ENCODE results near the gene PTPA. TPM values are rescaled to one million over a fixed set of nuclear protein-coding genes. Genes with fewer than 3 reads are reported as not detected.
A peak's percentile ranks its signal among the peaks of the same experiment; 100 is the strongest.

PTPA gene
- total and polyA plus RNA-seq, 9 of the 15 experiments (the other 6 are each of a cell fraction or from before 2014, with no cell fraction given), result 1.7 to 121 (median 72.6) TPM

DNA sequence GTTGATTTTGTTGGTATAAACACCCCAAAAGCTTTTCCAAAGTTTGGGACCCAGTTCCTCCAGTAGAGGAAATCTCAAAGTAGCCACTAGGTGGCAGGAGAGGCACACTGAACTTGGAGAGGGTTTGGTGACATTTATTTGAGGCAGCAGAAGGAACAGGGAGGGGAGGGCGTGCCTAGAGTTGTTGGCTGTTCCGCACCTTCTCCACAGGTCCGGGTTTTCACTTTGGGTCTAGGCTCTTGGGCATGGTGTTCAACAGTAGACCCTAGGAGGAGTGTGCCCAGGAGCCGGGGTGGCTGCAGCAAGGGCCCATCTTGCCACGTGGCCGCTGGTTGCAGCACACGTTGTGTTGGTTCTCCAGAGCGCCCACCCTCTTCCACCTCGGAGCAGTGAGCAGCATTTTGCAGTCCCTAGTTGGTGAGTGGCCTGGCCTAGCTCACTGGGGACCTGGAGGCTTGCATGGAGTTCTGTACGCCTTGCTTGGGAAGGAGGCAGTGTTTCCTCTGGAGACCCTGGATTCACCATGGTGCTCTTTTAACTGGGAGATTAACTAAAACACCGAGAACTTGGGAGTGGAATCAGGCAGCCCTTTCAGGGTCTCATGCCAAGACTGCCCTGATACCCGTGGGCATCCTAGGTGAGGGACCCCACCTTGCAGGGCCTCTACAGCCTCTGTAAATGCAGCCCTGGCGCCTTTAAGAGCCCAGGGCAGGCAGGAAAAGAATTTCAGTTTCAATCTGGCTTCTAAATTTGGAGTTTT, 28.2 kb downstream of the PTPA start (continued):
- TF ChIP-seq, protein P1, sequence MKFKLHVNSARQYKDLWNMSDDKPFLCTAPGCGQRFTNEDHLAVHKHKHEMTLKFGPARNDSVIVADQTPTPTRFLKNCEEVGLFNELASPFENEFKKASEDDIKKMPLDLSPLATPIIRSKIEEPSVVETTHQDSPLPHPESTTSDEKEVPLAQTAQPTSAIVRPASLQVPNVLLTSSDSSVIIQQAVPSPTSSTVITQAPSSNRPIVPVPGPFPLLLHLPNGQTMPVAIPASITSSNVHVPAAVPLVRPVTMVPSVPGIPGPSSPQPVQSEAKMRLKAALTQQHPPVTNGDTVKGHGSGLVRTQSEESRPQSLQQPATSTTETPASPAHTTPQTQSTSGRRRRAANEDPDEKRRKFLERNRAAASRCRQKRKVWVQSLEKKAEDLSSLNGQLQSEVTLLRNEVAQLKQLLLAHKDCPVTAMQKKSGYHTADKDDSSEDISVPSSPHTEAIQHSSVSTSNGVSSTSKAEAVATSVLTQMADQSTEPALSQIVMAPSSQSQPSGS (CRISPR knock-in tag; IDR thresholded peaks at IDR 0.05), result no peak
- TF ChIP-seq ZNF282 (CRISPR knock-in tag; IDR thresholded peaks at IDR 0.05), result no peak
- TF ChIP-seq ZNF644 (tag; IDR thresholded peaks at IDR 0.05; ENCODE audit: low read depth), result no peak
- TF ChIP-seq TCF7 (IDR thresholded peaks at IDR 0.05; ENCODE audit: borderline replicate concordance), result no peak
- no peak for TF ChIP-seq CEBPB (tag; IDR thresholded peaks at IDR 0.05)
- TF ChIP-seq KLF16 (IDR thresholded peaks at IDR 0.05), result no peak
- TF ChIP-seq IFI16 (CRISPR knock-in tag; IDR thresholded peaks at IDR 0.05), result no peak
- TF ChIP-seq, protein P2, sequence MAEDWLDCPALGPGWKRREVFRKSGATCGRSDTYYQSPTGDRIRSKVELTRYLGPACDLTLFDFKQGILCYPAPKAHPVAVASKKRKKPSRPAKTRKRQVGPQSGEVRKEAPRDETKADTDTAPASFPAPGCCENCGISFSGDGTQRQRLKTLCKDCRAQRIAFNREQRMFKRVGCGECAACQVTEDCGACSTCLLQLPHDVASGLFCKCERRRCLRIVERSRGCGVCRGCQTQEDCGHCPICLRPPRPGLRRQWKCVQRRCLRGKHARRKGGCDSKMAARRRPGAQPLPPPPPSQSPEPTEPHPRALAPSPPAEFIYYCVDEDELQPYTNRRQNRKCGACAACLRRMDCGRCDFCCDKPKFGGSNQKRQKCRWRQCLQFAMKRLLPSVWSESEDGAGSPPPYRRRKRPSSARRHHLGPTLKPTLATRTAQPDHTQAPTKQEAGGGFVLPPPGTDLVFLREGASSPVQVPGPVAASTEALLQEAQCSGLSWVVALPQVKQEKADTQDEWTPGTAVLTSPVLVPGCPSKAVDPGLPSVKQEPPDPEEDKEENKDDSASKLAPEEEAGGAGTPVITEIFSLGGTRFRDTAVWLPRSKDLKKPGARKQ (CRISPR knock-in tag; IDR thresholded peaks at IDR 0.05), result no peak
- TF ChIP-seq RBM15 (IDR thresholded peaks at IDR 0.05; ENCODE audit: insufficient read depth, low read length), result no peak
- no peak for TF ChIP-seq ZNF165 (CRISPR knock-in tag; IDR thresholded peaks at IDR 0.05; ENCODE audit: borderline replicate concordance)
- TF ChIP-seq ZNF583 (CRISPR knock-in tag; IDR thresholded peaks at IDR 0.05), result no peak
- no peak for TF ChIP-seq RBM25 (IDR thresholded peaks at IDR 0.05; ENCODE audit: low read depth, low read length, severe bottlenecking)
- no peak for TF ChIP-seq ZFX (CRISPR knock-in tag; IDR thresholded peaks at IDR 0.05)
- TF ChIP-seq, protein P3, sequence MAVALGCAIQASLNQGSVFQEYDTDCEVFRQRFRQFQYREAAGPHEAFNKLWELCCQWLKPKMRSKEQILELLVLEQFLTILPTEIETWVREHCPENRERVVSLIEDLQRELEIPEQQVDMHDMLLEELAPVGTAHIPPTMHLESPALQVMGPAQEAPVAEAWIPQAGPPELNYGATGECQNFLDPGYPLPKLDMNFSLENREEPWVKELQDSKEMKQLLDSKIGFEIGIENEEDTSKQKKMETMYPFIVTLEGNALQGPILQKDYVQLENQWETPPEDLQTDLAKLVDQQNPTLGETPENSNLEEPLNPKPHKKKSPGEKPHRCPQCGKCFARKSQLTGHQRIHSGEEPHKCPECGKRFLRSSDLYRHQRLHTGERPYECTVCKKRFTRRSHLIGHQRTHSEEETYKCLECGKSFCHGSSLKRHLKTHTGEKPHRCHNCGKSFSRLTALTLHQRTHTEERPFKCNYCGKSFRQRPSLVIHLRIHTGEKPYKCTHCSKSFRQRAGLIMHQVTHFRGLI (CRISPR knock-in tag; IDR thresholded peaks at IDR 0.05), result no peak
- TF ChIP-seq, protein P4, sequence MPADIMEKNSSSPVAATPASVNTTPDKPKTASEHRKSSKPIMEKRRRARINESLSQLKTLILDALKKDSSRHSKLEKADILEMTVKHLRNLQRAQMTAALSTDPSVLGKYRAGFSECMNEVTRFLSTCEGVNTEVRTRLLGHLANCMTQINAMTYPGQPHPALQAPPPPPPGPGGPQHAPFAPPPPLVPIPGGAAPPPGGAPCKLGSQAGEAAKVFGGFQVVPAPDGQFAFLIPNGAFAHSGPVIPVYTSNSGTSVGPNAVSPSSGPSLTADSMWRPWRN (IDR thresholded peaks at IDR 0.05; ENCODE audit: low read depth), result no peak
- no peak for TF ChIP-seq HMG20A (CRISPR knock-in tag; conservative IDR thresholded peaks at IDR 0.05)
- TF ChIP-seq NBN (IDR thresholded peaks at IDR 0.05; ENCODE audit: low read depth), result 0 out of 2 replicates have a peak, but pooled peaks have one; percentile 28
- TF ChIP-seq THRAP3 (IDR thresholded peaks at IDR 0.05; ENCODE audit: borderline replicate concordance), result no peak
- TF ChIP-seq EP300 (IDR thresholded peaks at IDR 0.05; ENCODE audit: low read length), result no peak
- TF ChIP-seq POLR2AphosphoS2 (IDR thresholded peaks at IDR 0.05; ENCODE audit: low read length), result no peak
- TF ChIP-seq BMI1 (IDR thresholded peaks at IDR 0.05; ENCODE audit: low read length), result no peak
- no peak for TF ChIP-seq HOXB6 (CRISPR knock-in tag; IDR thresholded peaks at IDR 0.05; ENCODE audit: borderline replicate concordance)
- TF ChIP-seq MCM5 (IDR thresholded peaks at IDR 0.05; ENCODE audit: low read depth), result no peak
- TF ChIP-seq KDM1A (IDR thresholded peaks at IDR 0.05), result no peak; a peak in 1 of 4 replicates
- TF ChIP-seq JUN (IDR thresholded peaks at IDR 0.05; ENCODE audit: borderline replicate concordance, low read depth, low read length), result no peak; the same call in 1 of the 2 replicates
- no peak for TF ChIP-seq JUN (CRISPR knock-in tag; IDR thresholded peaks at IDR 0.05; ENCODE audit: borderline replicate concordance)
- TF ChIP-seq RUNX1 (IDR thresholded peaks at IDR 0.05; ENCODE audit: low read depth), result no peak
